MCF 10A (cell line): ENCODE measurements around the gene POM121L12. TPM values are rescaled to one million over a fixed set of nuclear protein-coding genes. Genes with fewer than 3 reads are reported as not detected.

Experiments used
- BruUV-seq: library from RNA; stranded (reverse); fragments of 400-500 nt; replicated peaks from 2 replicates; lab custom pipeline; 2021; lab: Mats Ljungman, UMichigan
- CTCF ChIA-PET: fragments of 300-600 bp; sonication (Branson Sonifier 250); formaldehyde crosslinking; extraction: SDS; loops from one replicate; lab custom pipeline; 2021; ENCODE audit warnings: antibody characterized with exemption, inconsistent platforms; lab: Yijun Ruan, JAX
- POLR2A ChIA-PET: fragments of 300-600, 350-650 bp; sonication (Branson Sonifier 250); formaldehyde crosslinking; extraction: SDS; loops from one replicate; lab custom pipeline; 2020; ENCODE audit warnings: antibody characterized with exemption, inconsistent platforms; lab: Yijun Ruan, JAX
- DNase-seq: peaks from one replicate; pipeline ENCODE4 v3.0.0-alpha.2; 2018; ENCODE audit not compliant: unreplicated experiment
- H3K27ac Mint-ChIP-seq: one replicate; pipeline ENCODE4 v1.8.0; 2022; ENCODE audit warnings: mild to moderate bottlenecking, low read depth, mixed read lengths; ENCODE audit not compliant: unreplicated experiment
- H3K27me3 Mint-ChIP-seq: one replicate; pipeline ENCODE4 v1.8.0; 2022; ENCODE audit warnings: mixed read lengths; ENCODE audit not compliant: insufficient read depth, unreplicated experiment
- H3K36me3 Mint-ChIP-seq: one replicate; pipeline ENCODE4 v1.8.0; 2022; ENCODE audit warnings: mild to moderate bottlenecking, moderate library complexity, mixed read lengths; ENCODE audit not compliant: insufficient read depth, unreplicated experiment
- H3K4me1 Mint-ChIP-seq: one replicate; pipeline ENCODE4 v1.8.0; 2022; ENCODE audit warnings: mixed read lengths; ENCODE audit not compliant: insufficient read depth, unreplicated experiment
- H3K4me3 Mint-ChIP-seq: one replicate; pipeline ENCODE4 v1.8.0; 2022; ENCODE audit warnings: mild to moderate bottlenecking, moderate library complexity, mixed read lengths; ENCODE audit not compliant: unreplicated experiment
- H3K9me3 Mint-ChIP-seq: one replicate; pipeline ENCODE4 v1.8.0; 2022; ENCODE audit warnings: mixed read lengths; ENCODE audit not compliant: unreplicated experiment
- intact Hi-C: fragments of 100-400 bp; cut with micrococcal nuclease; formaldehyde crosslinking; loops from 2 replicates; pipeline ENCODE4 v1.14.1; 2022
- total RNA-seq: library from RNA; stranded (reverse); gene quantifications from 2 replicates; pipeline ENCODE4 v1.2.3, GENCODE V29; 2022
- TF ChIP-seq, protein P1 (sequence below): fragments of 200-600 bp; IDR thresholded peaks from one replicate; pipeline ENCODE4 v1.8.0; 2022; ENCODE audit warnings: antibody characterized with exemption, mild to moderate bottlenecking; ENCODE audit not compliant: unreplicated experiment

POM121L12 gene
- total RNA-seq, 1 experiment from 2014 or later: not detected

DNA sequence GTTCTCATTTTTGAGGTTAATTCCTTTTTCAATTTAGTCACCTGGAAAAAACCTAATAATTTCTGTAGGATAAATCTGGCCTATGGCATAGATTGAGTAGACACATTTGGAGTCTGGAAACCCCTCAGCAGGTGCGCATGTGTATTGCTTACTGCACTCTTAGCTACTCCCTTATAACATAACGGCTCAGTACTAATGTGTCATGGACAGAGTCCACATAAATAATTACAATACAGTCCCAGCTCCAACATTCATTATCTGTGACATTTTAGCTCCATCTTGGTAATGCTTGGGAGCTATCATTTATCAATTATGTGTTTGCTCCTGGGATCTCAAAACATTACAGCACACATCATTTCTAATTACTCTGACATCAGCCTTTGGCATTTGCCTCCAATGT lies 33.2 kb downstream of the POM121L12 start:
- no TSS peak for BruUV-seq
- POLR2A ChIA-PET: no interaction called here
- TF ChIP-seq, protein P1, sequence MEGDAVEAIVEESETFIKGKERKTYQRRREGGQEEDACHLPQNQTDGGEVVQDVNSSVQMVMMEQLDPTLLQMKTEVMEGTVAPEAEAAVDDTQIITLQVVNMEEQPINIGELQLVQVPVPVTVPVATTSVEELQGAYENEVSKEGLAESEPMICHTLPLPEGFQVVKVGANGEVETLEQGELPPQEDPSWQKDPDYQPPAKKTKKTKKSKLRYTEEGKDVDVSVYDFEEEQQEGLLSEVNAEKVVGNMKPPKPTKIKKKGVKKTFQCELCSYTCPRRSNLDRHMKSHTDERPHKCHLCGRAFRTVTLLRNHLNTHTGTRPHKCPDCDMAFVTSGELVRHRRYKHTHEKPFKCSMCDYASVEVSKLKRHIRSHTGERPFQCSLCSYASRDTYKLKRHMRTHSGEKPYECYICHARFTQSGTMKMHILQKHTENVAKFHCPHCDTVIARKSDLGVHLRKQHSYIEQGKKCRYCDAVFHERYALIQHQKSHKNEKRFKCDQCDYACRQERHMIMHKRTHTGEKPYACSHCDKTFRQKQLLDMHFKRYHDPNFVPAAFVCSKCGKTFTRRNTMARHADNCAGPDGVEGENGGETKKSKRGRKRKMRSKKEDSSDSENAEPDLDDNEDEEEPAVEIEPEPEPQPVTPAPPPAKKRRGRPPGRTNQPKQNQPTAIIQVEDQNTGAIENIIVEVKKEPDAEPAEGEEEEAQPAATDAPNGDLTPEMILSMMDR: no peak
- Mint-ChIP-seq H3K27ac (no peak overlapping the region), H3K4me1 (no peaks in the 10 kb centered on the region), H3K9me3 (no peaks in the 10 kb centered on the region), H3K36me3 (no peaks in the 10 kb centered on the region), H3K4me3 (no peak overlapping the region), H3K27me3 (peaks cover 40% of the 10 kb centered on the region)
- intact Hi-C loops: no loop called here
- CTCF ChIA-PET: no interaction called here
- no peak for DNase-seq

DNA sequence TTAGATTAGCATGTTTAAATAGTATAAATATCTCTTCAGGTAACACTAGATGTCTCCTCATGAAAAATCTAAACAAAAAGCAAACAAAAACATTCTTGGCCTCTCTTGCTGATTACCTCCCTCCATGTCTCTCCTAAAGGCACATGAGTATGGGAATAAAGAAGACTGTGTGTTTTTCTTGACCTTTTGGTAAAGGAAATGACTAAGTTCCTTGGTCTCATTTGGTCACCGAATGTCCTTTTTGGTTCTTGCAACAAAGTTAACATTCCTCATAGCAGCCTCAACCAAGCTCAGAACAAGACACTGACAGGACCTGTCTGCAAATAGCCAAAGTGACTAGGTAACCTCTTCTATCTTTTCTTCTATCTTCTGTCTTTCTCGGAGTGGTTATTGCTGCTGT lies 35.5 kb downstream of the POM121L12 start:
- POLR2A ChIA-PET: no interaction called here
- Mint-ChIP-seq H3K27ac (no peak overlapping the region), H3K36me3 (no peaks in the 10 kb centered on the region), H3K4me1 (no peaks in the 10 kb centered on the region), H3K27me3 (peaks cover 49% of the 10 kb centered on the region), H3K9me3 (no peaks in the 10 kb centered on the region), H3K4me3 (no peak overlapping the region)
- CTCF ChIA-PET: interaction anchor here (0.5 kb wide), 1 partner anchor 84 kb away, joined by 6 read pairs; no protein-coding TSS in a partner anchor
- BruUV-seq: no TSS peak
- intact Hi-C loops: no loop called here
- no peak for DNase-seq
- TF ChIP-seq, protein P1: no peak
